Muscle of arm (tissue), 12 donors: ENCODE measurements around the gene TFF1. TPM values are rescaled to one million over a fixed set of nuclear protein-coding genes. Genes with fewer than 3 reads are reported as not detected.

Experiments used
- DNase-seq: peaks from one replicate; pipeline ENCODE4 v3.0.0-alpha.2; 2013
- polyA plus RNA-seq, 12 donors: library from polyadenylated mRNA; unstranded; fragments of 120-200 nt; gene quantifications; one replicate each; pipeline ENCODE4 v1.2.1, GENCODE V29; 2013; ENCODE audit not compliant: insufficient read length in 12 of 12

TFF1 gene
- polyA plus RNA-seq, 12 donors = not detected

GRCh38 chr21:42319376-42319775 lies 47.0 kb downstream of the TFF1 start:
- DNase-seq = no peak

GRCh38 chr21:42317826-42318746 lies 48.2 kb downstream of the TFF1 start:
- no peak for DNase-seq

- DNase-seq = no peak
These were observed 49.0 kb downstream of the TFF1 start for GRCh38 chr21:42317341-42317741.

- no peak for DNase-seq
These were observed 49.4 kb downstream of the TFF1 start for GRCh38 chr21:42316891-42317290.

- DNase-seq = no peak
These were observed 50.9 kb downstream of the TFF1 start, which contains the start of gene TFF3 for GRCh38 chr21:42315296-42315891. Gene TFF3 (minus strand): TSS chr21:42315409. CDS start chr21:42315374, 35 bp downstream.

GRCh38 chr21:42314616-42315295 lies 51.6 kb downstream of the TFF1 start:
- DNase-seq = no peak

- DNase-seq = no peak
These were observed 52.8 kb downstream of the TFF1 start for GRCh38 chr21:42313501-42313969.

- DNase-seq = no peak
These were observed 53.7 kb downstream of the TFF1 start for GRCh38 chr21:42312626-42313104.

Other genes starting within 250 kb of the TFF1 start
- 1 to 10 TPM in 11 of 12 donors, not detected in 1; 4.5 to 9.3 (median 6.8) TPM for gene ABCG1, start 147.4 kb downstream of the TFF1 start, polyA plus RNA-seq
- 100 to 1,000 TPM in 1 of 12 donors, 1 to 10 TPM in 8, under 1 TPM in 2, not detected in 1; 0.75 to 218 (median 1.4) TPM for gene TFF3, start 51.1 kb downstream of the TFF1 start, polyA plus RNA-seq
- gene TFF2, start 15.5 kb downstream of the TFF1 start, polyA plus RNA-seq = under 1 TPM in 1 of 12 donors, not detected in 11; 0.25 TPM
- gene TMPRSS3, start 29.5 kb upstream of the TFF1 start, polyA plus RNA-seq = under 1 TPM in 2 of 12 donors, not detected in 10; 0.10 to 0.32 TPM
- gene UBASH3A, start 37.4 kb upstream of the TFF1 start, polyA plus RNA-seq = under 1 TPM in 7 of 12 donors, not detected in 5; 0.12 to 0.63 (median 0.15) TPM
- gene RSPH1, start 129.7 kb upstream of the TFF1 start, polyA plus RNA-seq = 1 to 10 TPM in 1 of 12 donors, under 1 TPM in 8, not detected in 3; 0.07 to 1.5 (median 0.21) TPM
- gene SLC37A1, start 147.3 kb upstream of the TFF1 start, polyA plus RNA-seq = 1 to 10 TPM in 11 of 12 donors, not detected in 1; 2.2 to 8.2 (median 2.9) TPM